Activated B cell treated with CpG ODN at 0.5 μM for 24 hours (primary cell): ENCODE data around the gene PRM3. TPM values are rescaled to one million over a fixed set of nuclear protein-coding genes. Genes with fewer than 3 reads are reported as not detected.

ENCODE experiments used
- ATAC-seq: fragments of 200-7000 bp; cut with Tn5 transposase; one replicate; pipeline ENCODE4 v1.10.0; 2021; ENCODE audit warnings: low read depth, mild to moderate bottlenecking, moderate library complexity
- CTCF ChIA-PET: fragments of 350-600 bp; sonication (Branson Sonifier 250); formaldehyde crosslinking; loops from one replicate; lab custom pipeline; 2021; ENCODE audit warnings: antibody characterized with exemption; lab: Charles Lee
- POLR2A ChIA-PET: fragments of 350-600 bp; sonication (Branson Sonifier 250); formaldehyde crosslinking; loops from one replicate; lab custom pipeline; 2021; ENCODE audit warnings: antibody characterized with exemption; lab: Charles Lee
- DNase-seq: peaks from one replicate; pipeline ENCODE4 v3.0.0; 2022
- H3K27ac Mint-ChIP-seq: one replicate; pipeline ENCODE4 v1.8.0; 2020; ENCODE audit warnings: mixed read lengths
- H3K27me3 Mint-ChIP-seq: one replicate; pipeline ENCODE4 v1.8.0; 2021; ENCODE audit warnings: mixed read lengths
- H3K36me3 Mint-ChIP-seq: one replicate; pipeline ENCODE4 v1.8.0; 2021; ENCODE audit warnings: low read depth, mixed read lengths
- H3K4me1 Mint-ChIP-seq: one replicate; pipeline ENCODE4 v1.8.0; 2021; ENCODE audit warnings: mixed read lengths
- H3K4me3 Mint-ChIP-seq: one replicate; pipeline ENCODE4 v1.8.0; 2020; ENCODE audit warnings: mild to moderate bottlenecking, mixed read lengths
- H3K9me3 Mint-ChIP-seq: one replicate; pipeline ENCODE4 v1.8.0; 2020; ENCODE audit warnings: mixed read lengths
- intact Hi-C: fragments of 100-400 bp; cut with micrococcal nuclease; formaldehyde crosslinking; loops from one replicate; pipeline ENCODE4 v1.15.1; 2024
- total RNA-seq: library from RNA; stranded (reverse); gene quantifications from 2 replicates; pipeline ENCODE4 v1.2.3, GENCODE V29; 2022
- TF ChIP-seq, protein P1 (sequence below): fragments of 200-600 bp; IDR thresholded peaks from one replicate; pipeline ENCODE4 v1.8.0; 2022; ENCODE audit warnings: antibody characterized with exemption, mild to moderate bottlenecking

Gene PRM3
- total RNA-seq, 1 donor from 2014 or later = not detected

DNA sequence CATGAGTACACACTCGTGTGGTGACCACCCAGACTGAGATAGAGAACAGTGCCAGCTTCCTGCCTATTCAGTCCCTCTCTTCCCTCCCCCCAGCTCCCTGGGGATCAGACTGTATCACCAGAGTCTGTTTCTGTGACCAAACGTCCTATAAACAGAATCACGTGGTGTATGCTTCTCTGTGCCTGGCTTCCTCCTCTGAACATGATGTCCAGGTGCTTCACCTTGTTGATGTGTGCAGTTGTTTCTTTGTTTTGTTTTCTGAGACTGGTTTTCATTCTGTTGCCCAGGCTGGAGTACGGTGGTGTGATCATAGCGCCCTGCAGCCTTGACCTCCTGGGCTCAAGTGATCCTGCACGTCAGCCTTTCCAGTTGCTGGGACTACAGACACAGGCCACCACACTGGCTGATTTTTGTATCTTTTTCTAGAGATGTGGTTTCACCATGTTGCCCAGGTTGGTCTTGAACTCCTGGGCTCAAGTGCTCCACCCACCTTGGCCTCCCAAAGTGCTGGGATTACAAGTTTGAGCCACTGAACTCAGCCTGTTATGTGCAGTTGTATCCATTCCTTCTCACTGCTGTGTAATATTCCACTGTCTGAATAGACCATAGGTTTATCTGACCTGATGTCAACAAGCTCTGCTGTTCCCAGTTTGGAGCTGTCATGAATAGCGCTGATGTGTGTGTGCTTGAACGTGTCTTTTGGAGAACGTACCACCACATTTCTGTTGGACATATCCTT is 36.6 kb upstream of the PRM3 start:
- ATAC-seq (peak; percentile 45), DNase-seq (no peak)
- ChIA-PET CTCF (interaction anchor here (0.6 to 4.7 kb wide), 6 partner anchors 12 to 345 kb away, joined by 3 to 32 read pairs (median 5); no protein-coding TSS in a partner anchor), POLR2A (interaction anchor here (0.6 to 6.8 kb wide), 14 partner anchors 10 to 344 kb away, joined by 3 to 138 read pairs (median 10); partner anchors contain the start of gene SOCS1)
- Mint-ChIP-seq H3K4me1 (peaks cover 92% of the 10 kb centered on the region), H3K27ac (peak overlapping the region; percentile 95), H3K36me3 (no peaks in the 10 kb centered on the region), H3K4me3 (peak overlapping the region; percentile 65), H3K27me3 (no peaks in the 10 kb centered on the region), H3K9me3 (no peaks in the 10 kb centered on the region)
- TF ChIP-seq, protein P1, sequence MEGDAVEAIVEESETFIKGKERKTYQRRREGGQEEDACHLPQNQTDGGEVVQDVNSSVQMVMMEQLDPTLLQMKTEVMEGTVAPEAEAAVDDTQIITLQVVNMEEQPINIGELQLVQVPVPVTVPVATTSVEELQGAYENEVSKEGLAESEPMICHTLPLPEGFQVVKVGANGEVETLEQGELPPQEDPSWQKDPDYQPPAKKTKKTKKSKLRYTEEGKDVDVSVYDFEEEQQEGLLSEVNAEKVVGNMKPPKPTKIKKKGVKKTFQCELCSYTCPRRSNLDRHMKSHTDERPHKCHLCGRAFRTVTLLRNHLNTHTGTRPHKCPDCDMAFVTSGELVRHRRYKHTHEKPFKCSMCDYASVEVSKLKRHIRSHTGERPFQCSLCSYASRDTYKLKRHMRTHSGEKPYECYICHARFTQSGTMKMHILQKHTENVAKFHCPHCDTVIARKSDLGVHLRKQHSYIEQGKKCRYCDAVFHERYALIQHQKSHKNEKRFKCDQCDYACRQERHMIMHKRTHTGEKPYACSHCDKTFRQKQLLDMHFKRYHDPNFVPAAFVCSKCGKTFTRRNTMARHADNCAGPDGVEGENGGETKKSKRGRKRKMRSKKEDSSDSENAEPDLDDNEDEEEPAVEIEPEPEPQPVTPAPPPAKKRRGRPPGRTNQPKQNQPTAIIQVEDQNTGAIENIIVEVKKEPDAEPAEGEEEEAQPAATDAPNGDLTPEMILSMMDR = no peak
- intact Hi-C loops = loop anchor here (1.0 to 2.0 kb wide), 2 partner anchors 52 to 61 kb away; no protein-coding TSS in a partner anchor

GRCh38 chr16:11308493-11309283 is 35.3 kb upstream of the PRM3 start:
- ChIA-PET CTCF (interaction anchor here (0.7 to 4.7 kb wide), 8 partner anchors 11 to 343 kb away, joined by 3 to 32 read pairs (median 4); partner anchors contain the start of gene SOCS1), POLR2A (interaction anchor here (0.5 to 6.8 kb wide), 16 partner anchors 10 to 344 kb away, joined by 3 to 138 read pairs (median 8); partner anchors contain the start of gene SOCS1)
- TF ChIP-seq, protein P1 = no peak
- H3K36me3 Mint-ChIP-seq = no peaks in the 10 kb centered on the region
- no peaks in the 10 kb centered on the region for H3K9me3 Mint-ChIP-seq
- peaks cover 82% of the 10 kb centered on the region for H3K4me1 Mint-ChIP-seq
- no peaks in the 10 kb centered on the region for H3K27me3 Mint-ChIP-seq
- DNase-seq (peak; percentile 55), ATAC-seq (peak; percentile 67)
- peak overlapping the region; percentile 56 for H3K4me3 Mint-ChIP-seq
- intact Hi-C loops = loop anchor here (1.0 kb wide), 1 partner anchor 50 kb away; no protein-coding TSS in a partner anchor
- peak overlapping the region; percentile 95 for H3K27ac Mint-ChIP-seq

DNA sequence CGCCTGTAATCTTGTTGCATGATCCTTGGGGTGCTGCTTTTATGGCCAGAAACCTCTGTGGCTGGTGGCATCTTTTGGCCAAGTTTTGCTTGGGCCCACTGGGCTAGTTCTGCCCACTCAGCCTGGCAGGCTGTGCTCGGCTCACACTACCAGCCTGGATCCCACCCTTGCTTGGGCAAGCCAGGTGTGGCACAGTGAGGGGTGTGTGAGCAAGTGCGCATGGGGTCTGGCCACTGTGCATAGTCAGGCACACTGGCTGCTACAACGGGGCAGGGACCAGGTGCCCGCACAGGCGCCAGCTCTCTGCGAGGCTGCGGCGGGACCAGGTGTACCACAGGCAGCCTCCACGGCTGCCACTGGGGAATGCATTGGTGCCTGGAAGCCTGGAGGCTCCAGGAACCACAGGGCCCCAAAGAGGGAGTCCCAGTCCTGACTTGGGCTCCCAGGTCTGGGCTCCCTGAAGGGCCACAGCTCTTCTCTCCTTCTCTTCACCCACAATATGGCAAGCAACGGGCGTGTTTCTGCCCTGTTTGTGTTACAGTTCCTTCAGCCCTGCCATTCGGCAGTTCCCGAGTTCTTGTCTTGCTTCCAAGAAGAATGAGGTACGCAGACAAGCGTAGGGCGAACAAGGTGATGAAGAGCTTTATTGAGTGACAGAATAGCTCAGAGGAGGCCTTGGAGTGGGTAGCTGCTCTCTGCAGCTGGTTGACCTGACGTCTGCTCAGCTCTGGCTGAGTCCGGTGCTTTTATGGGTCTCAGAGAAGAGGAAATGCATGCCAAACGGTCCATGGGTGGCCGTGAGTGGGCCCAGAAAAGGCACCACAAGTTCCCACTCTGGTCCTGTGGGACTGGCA is 34.4 kb upstream of the PRM3 start:
- H3K36me3 Mint-ChIP-seq = no peaks in the 10 kb centered on the region
- TF ChIP-seq, protein P1 = no peak
- CTCF ChIA-PET = interaction anchor here (1.4 to 4.7 kb wide), 3 partner anchors 10 to 52 kb away, joined by 3 to 32 read pairs (median 16); partner anchors contain the start of gene SOCS1
- peaks cover 74% of the 10 kb centered on the region for H3K4me1 Mint-ChIP-seq
- intact Hi-C loops = no loop called here
- POLR2A ChIA-PET = interaction anchor here (0.5 to 6.8 kb wide), 14 partner anchors 9 to 343 kb away, joined by 3 to 138 read pairs (median 8); partner anchors contain the start of gene SOCS1
- H3K27ac Mint-ChIP-seq = peak overlapping the region; percentile 66
- peak overlapping the region; percentile 38 for H3K4me3 Mint-ChIP-seq
- no peaks in the 10 kb centered on the region for H3K27me3 Mint-ChIP-seq
- ATAC-seq = no peak
- DNase-seq = no peak
- no peaks in the 10 kb centered on the region for H3K9me3 Mint-ChIP-seq

- no peak for ATAC-seq
- intact Hi-C loops = no loop called here
- H3K27ac Mint-ChIP-seq = peak overlapping the region; percentile 6
- TF ChIP-seq, protein P1 = no peak
- no peak overlapping the region for H3K4me3 Mint-ChIP-seq
- no peak for DNase-seq
- no peaks in the 10 kb centered on the region for H3K9me3 Mint-ChIP-seq
- H3K36me3 Mint-ChIP-seq = no peaks in the 10 kb centered on the region
- ChIA-PET CTCF (interaction anchor here (2.7 to 4.7 kb wide), 2 partner anchors 9 to 48 kb away, joined by 16 to 32 read pairs; no protein-coding TSS in a partner anchor), POLR2A (interaction anchor here (0.6 to 6.8 kb wide), 8 partner anchors 9 to 342 kb away, joined by 4 to 138 read pairs (median 16); partner anchors contain the start of gene SOCS1)
- peaks cover 66% of the 10 kb centered on the region for H3K4me1 Mint-ChIP-seq
- no peaks in the 10 kb centered on the region for H3K27me3 Mint-ChIP-seq
These were observed 33.7 kb upstream of the PRM3 start for GRCh38 chr16:11306997-11307638.
